Smooth muscle cell of the pulmonary artery (primary cell): ENCODE data around the gene TMEM14C. TPM values are rescaled to one million over a fixed set of nuclear protein-coding genes. Genes with fewer than 3 reads are reported as not detected.

Experiments
- total RNA-seq: library from RNA; depleted of rRNA; stranded (reverse); fragments of >200 nt; gene quantifications from 2 replicates; pipeline ENCODE4 v1.2.3, GENCODE V29; 2014

The TMEM14C gene
- total RNA-seq: 85.8 and 86.8 TPM in 2 replicates

DNA sequence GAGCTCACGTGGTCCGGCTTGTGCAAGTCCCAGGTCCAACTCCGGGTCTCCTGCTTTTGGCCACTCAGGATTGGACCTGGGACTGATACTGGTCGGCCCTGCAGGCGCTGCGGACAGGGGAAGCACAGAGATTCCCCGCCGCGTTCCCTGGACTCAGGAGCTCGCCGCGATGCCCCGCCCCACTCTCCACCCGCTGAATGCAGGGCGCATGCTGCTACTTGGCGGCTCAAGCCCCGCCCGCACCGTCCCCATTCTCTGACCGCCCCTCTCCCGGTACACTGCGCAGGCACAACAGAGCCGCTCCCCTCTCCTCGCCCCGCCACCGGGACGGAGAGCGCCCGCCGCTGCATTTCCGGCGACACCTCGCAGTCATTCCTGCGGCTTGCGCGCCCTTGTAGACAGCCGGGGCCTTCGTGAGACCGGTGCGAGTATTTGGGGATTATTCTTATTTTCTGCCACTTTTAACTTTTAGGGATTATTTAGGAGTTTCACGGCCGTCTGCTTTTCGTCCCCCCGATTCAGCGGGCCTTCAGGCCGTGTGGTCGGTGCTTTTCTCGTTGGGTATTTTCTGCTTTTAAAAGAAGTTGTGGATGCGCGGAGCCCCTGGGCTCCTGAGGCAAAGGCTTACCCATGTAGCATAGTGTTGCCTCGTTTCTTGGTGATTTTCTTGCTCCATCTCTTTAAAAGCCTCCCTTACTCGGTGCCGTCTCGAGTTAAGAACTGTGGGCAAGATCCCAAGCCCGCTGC, at the start of gene TMEM14C:
TMEM14C (plus strand) TSS at position 251 of the 747 bp plus-strand sequence. CDS start 1,544 bp downstream, outside the sequence.

GRCh38 chr6:10694302-10695085, 28.4 kb upstream of the TMEM14C start, which contains the start of the genes C6orf52 and PAK1IP1:
Gene C6orf52 (minus strand): TSS chr6:10694616. CDS start chr6:10687550, 7,066 bp downstream.
Gene PAK1IP1 (plus strand): TSS chr6:10694972. CDS start chr6:10694986, 14 bp downstream.

DNA sequence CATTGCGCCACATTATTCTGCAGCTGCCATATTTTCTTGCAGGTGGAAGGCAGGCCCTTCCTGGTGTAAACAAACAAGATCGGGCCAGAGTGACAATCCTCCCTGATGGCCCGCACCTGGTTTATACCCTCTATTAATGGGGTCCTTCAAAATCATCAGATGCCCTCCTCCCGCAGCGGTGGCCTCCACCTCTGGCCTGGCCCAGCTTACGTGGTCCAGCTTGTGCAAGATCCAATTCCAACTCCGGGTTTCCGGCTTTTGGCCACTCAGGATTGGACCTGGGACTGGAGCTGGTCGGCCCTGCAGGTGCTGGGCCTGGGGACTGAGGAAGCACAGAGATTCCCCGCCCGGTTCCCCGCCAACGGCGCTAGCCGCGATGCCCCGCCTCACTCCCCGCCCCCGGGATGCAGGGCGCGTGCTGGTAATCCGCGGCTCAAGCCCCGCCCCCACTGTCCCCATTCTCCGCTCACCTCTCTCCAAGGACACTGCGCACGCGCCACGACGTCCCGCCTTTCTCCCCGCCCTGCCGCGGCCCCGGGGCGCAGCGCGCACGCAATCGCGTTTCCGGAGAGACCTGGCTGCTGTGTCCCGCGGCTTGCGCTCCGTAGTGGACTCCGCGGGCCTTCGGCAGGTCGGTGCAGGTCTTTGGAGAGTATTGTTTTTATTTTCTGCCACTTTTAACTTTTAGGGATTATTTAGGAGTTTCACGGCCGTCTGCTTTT, 24.5 kb downstream of the TMEM14C start, which contains the start of gene TMEM14B:
TMEM14B (plus strand) TSS at position 555 of the 722 bp plus-strand sequence. CDS start 1,441 bp downstream, outside the sequence.

Other genes starting within 250 kb of the TMEM14C start
- 2.0 and 11.5 TPM in 2 replicates for gene GCNT2, start 201.7 kb upstream of the TMEM14C start, total RNA-seq
- 0.46 TPM in 1 of 2 replicates, not detected in the other for gene C6orf52, start 28.5 kb upstream of the TMEM14C start, total RNA-seq
- gene PAK1IP1, start 28.1 kb upstream of the TMEM14C start, total RNA-seq: 11.8 and 14.5 TPM in 2 replicates
- gene TMEM14B, start 24.7 kb downstream of the TMEM14C start, total RNA-seq: 43.3 and 59.6 TPM in 2 replicates
- gene MAK, start 115.5 kb downstream of the TMEM14C start, total RNA-seq: not detected in 2 replicates
- not detected in 2 replicates for gene GCM2, start 159.0 kb downstream of the TMEM14C start, total RNA-seq
- 0.07 TPM in 1 of 2 replicates, not detected in the other for gene SYCP2L, start 164.0 kb downstream of the TMEM14C start, total RNA-seq